Stimulated activated CD4-positive, alpha-beta T cell treated with anti-CD3 and anti-CD28 coated beads, Interleukin-15, amount 100 ng/mL, for 24 hours (primary cell): ENCODE measurements around the gene EOGT.

Experiments used
- DNase-seq: peaks from one replicate; pipeline ENCODE4 v3.0.0-alpha.2; 2020

The EOGT gene

DNA sequence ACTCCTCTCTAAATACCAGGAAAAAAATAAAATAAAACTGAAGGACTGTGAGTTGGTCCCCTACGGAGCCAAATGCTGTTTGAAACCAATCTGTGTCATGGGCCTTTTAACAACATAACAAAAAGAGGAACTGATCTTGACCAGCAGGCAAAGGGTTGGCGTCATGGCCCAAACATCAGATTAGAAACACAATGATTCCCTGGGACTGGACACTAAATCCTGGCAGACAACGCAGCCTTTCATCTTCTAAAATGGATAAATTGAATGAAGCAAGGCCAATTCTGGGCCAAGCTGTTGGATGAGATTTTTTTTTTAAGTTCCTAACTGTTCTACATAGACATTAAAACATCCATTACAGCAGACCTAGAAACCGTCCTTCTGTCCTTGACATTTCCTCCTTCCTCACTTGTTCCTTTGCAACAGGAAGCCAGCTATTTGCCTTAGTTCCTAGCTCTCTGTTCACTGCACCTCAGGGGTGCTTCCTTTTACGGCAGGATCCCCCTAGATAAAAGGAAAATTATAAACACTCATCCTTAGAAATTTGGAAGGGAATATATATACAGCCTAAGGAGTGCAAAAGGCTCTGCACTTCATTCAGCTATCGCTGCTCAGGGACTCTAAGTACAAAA, 59.6 kb downstream of the EOGT start:
- DNase-seq: no peak

DNA sequence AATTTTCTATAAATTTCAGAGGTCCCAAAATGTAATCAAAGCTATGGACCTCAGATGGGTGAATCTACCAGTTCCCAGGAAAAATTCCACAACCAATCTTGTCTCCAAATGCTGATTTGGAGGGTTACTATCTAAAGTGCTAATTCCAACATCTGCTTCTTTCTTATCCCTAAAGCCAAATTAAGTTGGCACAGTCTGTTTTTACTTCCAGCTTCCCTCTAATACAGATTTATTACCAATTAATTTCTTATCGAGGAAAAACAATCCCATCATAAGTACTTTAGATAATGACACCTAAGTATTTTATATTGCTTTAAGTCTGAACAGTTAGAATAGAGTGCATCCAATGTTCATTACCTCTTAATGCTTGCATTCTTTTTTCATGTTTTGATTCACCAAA, 68.3 kb downstream of the EOGT start:
- DNase-seq: no peak

DNA sequence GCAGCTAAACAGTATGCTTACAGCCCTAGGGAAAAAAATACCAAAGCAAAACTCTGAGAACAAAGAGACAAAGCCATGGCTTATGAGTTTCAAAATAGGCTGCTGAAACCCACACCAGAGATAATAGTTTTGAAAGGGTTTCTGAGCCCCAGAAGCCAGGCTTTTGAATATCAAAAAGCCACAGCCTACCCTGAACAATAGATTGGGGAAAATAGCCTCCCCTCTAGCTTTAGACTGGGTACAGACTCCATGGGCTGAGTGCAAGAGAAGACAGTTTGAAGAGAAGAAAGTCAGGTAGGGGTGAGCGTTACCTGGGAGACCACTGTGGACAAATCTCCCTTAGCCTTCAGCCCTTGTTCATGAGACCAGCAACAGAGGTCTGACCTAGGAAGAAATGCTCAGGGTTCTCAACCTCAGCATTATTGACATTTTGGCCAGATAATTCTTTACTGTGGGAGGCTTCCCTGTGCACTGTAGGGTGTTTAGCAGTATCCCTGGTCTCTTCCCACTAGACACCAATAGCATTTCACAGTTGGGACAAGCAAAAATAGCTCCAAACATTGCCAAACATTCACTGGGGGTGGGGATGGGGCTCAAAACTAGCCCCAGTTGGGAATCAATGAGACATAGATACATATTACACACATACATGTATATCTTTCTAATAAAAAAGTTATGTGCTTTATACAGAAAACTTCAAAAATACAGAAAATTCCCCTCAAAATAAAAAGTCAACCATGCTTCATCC, 69.6 kb downstream of the EOGT start:
- DNase-seq: no peak

DNA sequence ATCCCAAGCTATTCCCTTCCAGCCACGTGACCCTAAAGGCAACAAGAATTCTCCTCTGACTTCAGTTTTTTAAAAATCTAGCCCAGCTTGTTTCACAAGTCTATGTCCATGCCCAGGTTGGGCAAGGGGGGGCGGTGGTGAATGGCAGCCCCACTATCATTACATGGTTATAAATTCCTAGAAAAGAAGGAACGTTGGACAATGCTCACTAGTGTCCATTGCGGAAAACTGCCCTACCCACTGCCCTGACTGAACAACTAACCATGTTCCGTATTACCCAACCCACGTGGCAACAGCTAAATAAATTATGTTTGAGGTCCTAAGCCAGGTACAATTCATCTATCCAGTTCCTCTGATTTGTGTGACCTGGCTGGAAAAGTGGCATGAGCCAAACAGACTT, 72.4 kb downstream of the EOGT start:
- no peak for DNase-seq

DNA sequence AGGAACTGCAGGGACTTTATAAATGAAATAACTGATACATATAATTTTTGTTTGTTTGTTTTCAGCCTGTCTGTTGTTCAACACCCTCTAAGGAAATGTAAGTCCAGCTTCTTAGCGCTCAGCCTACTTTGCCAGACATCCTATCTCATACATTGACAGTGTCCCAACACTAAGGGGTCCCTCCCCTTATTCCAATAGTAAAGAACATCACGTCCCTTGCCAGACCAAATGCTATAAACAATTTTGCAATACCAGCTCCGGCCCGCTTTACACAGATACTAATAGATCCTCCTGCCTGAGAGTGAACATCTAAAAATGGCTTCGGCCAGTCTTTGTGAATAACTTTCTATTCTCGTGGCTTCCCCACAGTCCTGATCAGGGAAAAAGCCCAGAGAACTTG, 76.6 kb downstream of the EOGT start:
- DNase-seq: no peak

DNA sequence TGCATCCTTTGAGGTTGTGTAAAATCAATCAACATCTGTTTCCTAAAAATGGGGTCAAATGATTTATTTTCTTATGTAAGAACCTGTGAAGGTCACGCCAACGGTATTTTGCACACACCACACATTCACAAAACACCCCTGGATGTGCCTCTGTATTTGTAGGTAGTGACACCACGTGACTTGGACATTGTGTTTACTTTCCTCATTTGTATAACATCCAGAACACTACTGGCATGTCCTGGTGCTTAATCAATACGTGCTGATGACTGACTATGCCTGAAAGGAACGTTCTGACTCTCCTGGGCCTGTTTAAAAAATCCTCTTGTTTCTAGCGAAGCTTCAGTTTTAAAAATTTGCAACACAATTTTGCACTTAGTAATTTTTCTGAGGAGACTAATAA, 77.7 kb downstream of the EOGT start:
- no peak for DNase-seq

DNA sequence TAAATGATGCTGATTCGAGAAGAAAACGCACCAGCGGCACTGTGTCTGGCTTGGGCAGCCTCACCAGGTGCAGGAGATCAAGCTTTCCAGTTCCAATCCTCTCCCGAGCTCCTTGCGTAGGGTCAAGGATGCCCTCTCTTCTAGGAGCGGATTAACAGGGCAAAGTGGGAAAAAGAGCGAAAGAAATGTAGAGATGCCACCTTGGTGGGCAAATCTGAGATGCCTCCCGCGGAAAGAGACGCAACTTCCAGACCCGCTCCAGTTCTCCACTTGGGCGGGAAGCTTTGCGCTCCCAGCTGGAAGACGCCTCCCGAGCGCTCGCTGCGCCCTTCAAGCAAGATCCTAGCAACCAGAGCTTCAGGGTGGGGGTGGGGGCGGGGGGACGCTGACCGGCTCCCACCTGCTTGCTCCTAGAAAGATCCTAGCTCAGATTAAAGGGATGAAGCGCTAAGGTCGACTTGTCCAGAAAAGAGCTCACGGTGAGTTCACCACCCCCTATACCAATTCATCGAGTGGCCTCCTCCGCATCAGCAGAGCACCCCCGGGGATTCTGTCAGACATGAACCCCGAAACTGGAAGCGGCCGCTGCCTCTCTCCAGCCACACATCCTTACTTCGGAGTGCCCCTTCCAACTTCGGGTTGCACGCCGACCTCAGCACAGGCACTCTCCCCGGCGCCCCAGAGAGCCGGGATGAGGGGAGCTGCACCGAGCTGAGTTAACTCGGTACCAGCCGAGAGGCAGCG, 81.9 kb downstream of the EOGT start:
- peak; percentile 3 for DNase-seq
